GM12891 (cell line): ENCODE results near the gene ARHGEF28.

ENCODE experiments used
- POLR2AphosphoS5 ChIP-seq: IDR thresholded peaks from 2 replicates; pipeline ENCODE4 v1.6.1; 2011; ENCODE audit warnings: low read depth, low read length, control low read depth
- SPI1 ChIP-seq: IDR thresholded peaks from 2 replicates; pipeline ENCODE4 v1.6.1; 2011; ENCODE audit warnings: low read depth, low read length, control low read depth

- TF ChIP-seq POLR2AphosphoS5 (no peak), SPI1 (no peak)
Observed at GRCh38 chr5:73887688-73888087, 261.7 kb downstream of the ARHGEF28 start.
